Measurements from ENCODE around the gene S100A3. TPM values are rescaled to one million over a fixed set of nuclear protein-coding genes. Genes with fewer than 3 reads are reported as not detected.

Gene S100A3
- total and polyA plus RNA-seq, 2 of the 8 experiments (the other 6 are each of a cell fraction or from before 2014, with no cell fraction given) = 0.26 to 0.47 TPM

- no peak for TF ChIP-seq CHD7 (IDR thresholded peaks at IDR 0.05; ENCODE audit: insufficient replicate concordance, low read length)
- no peak for TF ChIP-seq MAFK (IDR thresholded peaks at IDR 0.05; ENCODE audit: low read depth, low read length)
- no peak for TF ChIP-seq ATF3 (IDR thresholded peaks at IDR 0.05; ENCODE audit: insufficient read depth, low read depth, low read length)
- TF ChIP-seq CREB1 (IDR thresholded peaks at IDR 0.05) = no peak
- no peak for TF ChIP-seq KDM1A (IDR thresholded peaks at IDR 0.05; ENCODE audit: borderline replicate concordance, low read length)
- no peak for TF ChIP-seq SP4 (IDR thresholded peaks at IDR 0.05; ENCODE audit: low read length)
- no peak for TF ChIP-seq KDM5A (IDR thresholded peaks at IDR 0.05; ENCODE audit: low read length)
- TF ChIP-seq FOSL1 (IDR thresholded peaks at IDR 0.05; ENCODE audit: insufficient read depth, low read depth, low read length) = no peak
- TF ChIP-seq HDAC6 (IDR thresholded peaks at IDR 0.05; ENCODE audit: low read depth, low read length) = no peak
- TF ChIP-seq TBP (IDR thresholded peaks at IDR 0.05; ENCODE audit: low read depth, low read length) = no peak
- TF ChIP-seq BCL11A (IDR thresholded peaks at IDR 0.05; ENCODE audit: low read depth in 2 of 2, low read length in 2 of 2) = no peak
These were observed 12.5 kb upstream of the S100A3 start (continued) for GRCh38 chr1:153561466-153561985.

All from H1 (cell line).